DND-41 (cell line): Measurements from ENCODE around the gene AK8.

ENCODE experiments used
- ATAC-seq: fragments of 200-7000 bp; cut with Tn5 transposase; 3 replicates; pipeline ENCODE4 v1.9.1; 2021; ENCODE audit warnings: low read depth; ENCODE audit not compliant: insufficient read depth
- DNase-seq: peaks from one replicate; pipeline ENCODE4 v3.0.0-alpha.2; 2020
- H2AFZ ChIP-seq: 2 replicates; pipeline ENCODE4 v1.6.0; 2012; ENCODE audit warnings: low read depth, low read length
- H3K27ac ChIP-seq: 2 replicates; pipeline ENCODE4 v1.5.1; 2012; ENCODE audit warnings: low read length, inconsistent platforms
- H3K27me3 ChIP-seq: fragments of 200-600 bp; sonication (generic); 2 replicates; pipeline ENCODE4 v1.6.0; 2012; ENCODE audit warnings: low read length, mild to moderate bottlenecking, inconsistent platforms; ENCODE audit not compliant: insufficient read depth, poor library complexity
- H3K36me3 ChIP-seq: 2 replicates; pipeline ENCODE4 v1.5.1; 2012; ENCODE audit warnings: low read length, inconsistent platforms; ENCODE audit not compliant: insufficient read depth
- H3K4me1 ChIP-seq: 2 replicates; pipeline ENCODE4 v1.5.1; 2012; ENCODE audit warnings: mild to moderate bottlenecking, low read length; ENCODE audit not compliant: insufficient read depth
- H3K4me2 ChIP-seq: 2 replicates; pipeline ENCODE4 v1.6.0; 2012; ENCODE audit warnings: mild to moderate bottlenecking, moderate library complexity, low read length, inconsistent platforms; ENCODE audit not compliant: insufficient read depth
- H3K4me3 ChIP-seq, 2 experiments: fragments of 200-600 bp in 1 of 2; shearing (Covaris generic) in 1 of 2; 2 replicates each; pipeline ENCODE4 v1.5.1; 2012 to 2016; ENCODE audit warnings: inconsistent platforms in 2 of 2, low read length in 2 of 2, mild to moderate bottlenecking in 2 of 2, low read depth in 1 of 2, moderate library complexity in 1 of 2
- H3K79me2 ChIP-seq: 2 replicates; pipeline ENCODE4 v1.6.0; 2012; ENCODE audit warnings: low read length, inconsistent platforms; ENCODE audit not compliant: insufficient read depth
- H3K9ac ChIP-seq: 2 replicates; pipeline ENCODE4 v1.6.0; 2012; ENCODE audit warnings: low read depth, mild to moderate bottlenecking, inconsistent platforms, low read length, moderate library complexity
- H3K9me3 ChIP-seq: 2 replicates; pipeline ENCODE4 v1.5.1; 2012; ENCODE audit warnings: low read length, moderate library complexity, mild to moderate bottlenecking, inconsistent platforms; ENCODE audit not compliant: insufficient read depth, severe bottlenecking
- H4K20me1 ChIP-seq: 2 replicates; pipeline ENCODE4 v1.6.0; 2012; ENCODE audit warnings: low read length; ENCODE audit not compliant: insufficient read depth
- CTCF ChIP-seq: IDR thresholded peaks from 2 replicates; pipeline ENCODE4 v1.5.1; 2012; ENCODE audit warnings: borderline replicate concordance, low read length, moderate library complexity, mild to moderate bottlenecking; ENCODE audit not compliant: poor library complexity, severe bottlenecking; ENCODE audit errors: extremely low read depth
- EZH2 ChIP-seq: IDR thresholded peaks from 3 replicates; pipeline ENCODE4 v1.6.1; 2012; ENCODE audit warnings: borderline replicate concordance, low read depth, mild to moderate bottlenecking, moderate library complexity, low read length, inconsistent platforms; ENCODE audit not compliant: severe bottlenecking

AK8 gene

DNA sequence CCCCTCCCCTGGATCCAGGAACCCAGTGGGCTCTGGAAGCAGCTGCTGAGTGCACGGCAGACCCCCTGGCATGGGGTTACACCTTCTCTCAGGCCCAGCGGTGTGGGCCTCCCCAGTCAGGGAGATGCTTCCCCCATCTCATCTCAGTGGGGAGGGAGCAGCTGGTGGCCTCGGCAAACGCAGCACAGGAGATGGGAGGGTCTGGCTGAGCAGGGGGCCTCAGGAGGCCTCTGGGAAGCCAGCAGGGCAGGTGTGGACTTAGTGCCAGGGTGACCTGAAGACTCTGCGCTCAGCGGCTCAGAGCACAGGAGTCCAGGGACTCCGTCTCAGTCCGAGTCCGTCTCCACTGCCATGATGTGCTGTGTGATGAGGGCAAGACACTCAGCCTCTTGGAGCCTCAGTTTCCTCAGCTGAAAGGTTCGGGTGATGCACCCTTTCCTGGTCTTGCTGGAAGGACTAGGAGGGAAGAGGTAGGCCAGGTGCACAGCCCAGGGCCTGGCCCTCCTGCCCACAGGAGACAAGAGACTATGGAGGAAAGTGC lies 107.2 kb downstream of the AK8 start:
- H3K4me3 ChIP-seq: peak overlapping the region; percentile 57 to 79; a peak in 3 of 4 replicates
- peak overlapping the region; percentile 85 for H3K4me2 ChIP-seq
- no peaks in the 10 kb centered on the region for H3K27me3 ChIP-seq
- TF ChIP-seq CTCF (no peak), EZH2 (no peak)
- H3K9ac ChIP-seq: peak overlapping the region; percentile 64
- peak overlapping the region; percentile 98 for H2AFZ ChIP-seq
- peaks cover 3% of the 10 kb centered on the region for H3K9me3 ChIP-seq
- peak overlapping the region; percentile 81 for H3K27ac ChIP-seq
- DNase-seq: peak; percentile 12
- H3K4me1 ChIP-seq: peaks cover 23% of the 10 kb centered on the region
- no peaks in the 10 kb centered on the region for H3K79me2 ChIP-seq
- no peaks in the 10 kb centered on the region for H3K36me3 ChIP-seq
- H4K20me1 ChIP-seq: no peaks in the 10 kb centered on the region
- no peak for ATAC-seq

DNA sequence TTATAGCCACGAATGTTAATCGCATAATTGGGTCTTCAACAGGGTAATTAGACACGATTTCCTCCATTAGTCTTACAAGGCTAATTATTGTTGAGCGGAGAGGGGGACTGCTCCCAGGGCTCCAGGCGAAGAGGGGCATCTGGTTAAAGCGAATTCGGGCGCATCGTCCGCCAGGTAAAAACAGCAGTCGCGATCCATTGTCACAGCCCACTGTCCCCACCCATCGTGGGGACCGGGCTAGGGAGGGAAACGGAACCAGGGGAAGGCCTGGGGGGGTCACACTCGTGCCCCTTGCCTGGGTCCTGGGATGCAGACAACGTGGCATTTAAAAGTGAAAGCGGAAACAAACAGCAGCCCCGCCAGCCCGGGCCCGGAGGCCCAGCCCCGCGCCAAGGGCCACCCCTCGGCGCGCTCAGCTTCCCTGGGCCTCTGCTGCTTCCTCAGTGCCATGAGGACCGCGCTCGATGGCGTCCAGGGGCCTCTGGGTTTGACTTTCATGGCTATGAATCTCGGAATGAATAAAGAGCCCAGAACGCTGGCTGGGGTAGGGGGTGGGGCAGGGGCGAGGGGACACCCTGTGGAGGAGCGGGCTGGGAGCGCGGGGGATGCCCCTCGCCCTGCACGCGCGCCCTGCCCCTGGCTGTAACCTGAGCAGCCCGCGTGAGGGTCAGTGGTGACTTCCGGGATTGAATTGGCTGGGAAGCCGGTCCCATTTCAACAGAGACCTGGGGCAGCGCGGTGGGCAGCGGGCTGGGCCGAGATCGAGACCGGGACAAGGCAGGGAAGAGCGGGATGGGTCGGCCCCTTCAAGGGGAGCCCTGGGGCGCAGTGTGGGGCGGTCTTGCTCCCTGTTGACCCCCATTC lies 107.9 kb downstream of the AK8 start:
- Histone ChIP-seq H3K9me3 (peaks cover 3% of the 10 kb centered on the region), H3K79me2 (no peaks in the 10 kb centered on the region), H3K36me3 (no peaks in the 10 kb centered on the region), H3K27ac (peak overlapping the region; percentile 81), H2AFZ (peak overlapping the region; percentile 98), H3K4me3 (peak overlapping the region; percentile 57 to 79; a peak in 3 of 4 replicates), H3K4me2 (peak overlapping the region; percentile 85), H3K4me1 (peaks cover 23% of the 10 kb centered on the region), H4K20me1 (no peaks in the 10 kb centered on the region), H3K27me3 (no peaks in the 10 kb centered on the region), H3K9ac (peak overlapping the region; percentile 64)
- peak; percentile 83 for ATAC-seq
- TF ChIP-seq CTCF (no peak), EZH2 (no peak)
- peak; percentile 82 for DNase-seq

DNA sequence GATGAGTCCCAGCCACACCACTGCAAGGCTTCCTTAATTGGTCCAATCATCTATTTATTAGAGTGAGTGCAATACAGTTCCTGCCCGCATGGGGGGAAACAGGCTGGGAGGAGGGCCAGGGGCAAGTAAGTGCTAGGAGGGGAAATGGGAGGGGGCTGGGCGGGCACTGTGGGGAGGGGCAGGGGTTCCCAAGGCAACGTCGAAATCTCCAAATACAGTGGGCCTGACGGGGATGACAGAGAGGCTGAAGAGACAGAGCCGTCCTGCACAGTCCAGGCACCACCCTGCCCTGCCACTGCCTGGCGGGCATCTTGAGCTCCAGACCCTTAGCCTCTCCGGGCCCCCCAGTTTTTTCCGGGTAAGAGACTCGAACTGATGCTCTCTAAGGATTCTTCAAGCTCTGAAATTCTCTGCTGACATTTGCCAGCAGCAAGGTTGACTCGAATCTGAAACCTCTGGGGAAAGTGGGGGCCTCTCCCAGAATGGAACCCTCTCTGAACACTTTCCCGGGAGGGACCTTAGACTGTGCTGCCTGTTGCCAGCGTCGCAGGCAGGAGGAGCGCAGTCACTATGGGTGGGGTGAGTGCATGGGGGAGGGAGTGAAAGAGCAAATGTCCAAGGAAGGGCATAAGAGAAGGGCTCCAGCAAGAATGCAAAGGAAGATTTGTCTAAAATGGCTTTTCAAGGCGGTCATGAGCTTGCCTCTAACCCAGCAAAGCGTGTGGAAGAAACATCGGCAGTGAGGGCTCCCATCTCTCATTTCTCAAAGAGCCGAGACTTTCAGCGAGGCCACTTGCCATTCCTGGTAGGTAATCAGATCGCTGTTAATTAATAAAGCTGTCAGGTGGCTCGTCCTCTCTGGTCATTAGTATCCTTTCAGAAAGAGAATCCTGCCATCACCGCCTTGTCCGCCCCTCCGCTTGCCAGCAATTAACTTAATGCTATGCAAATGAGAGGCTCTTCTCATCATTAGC lies 108.9 kb downstream of the AK8 start:
- Histone ChIP-seq H3K27ac (peak overlapping the region; percentile 81), H3K9ac (peak overlapping the region; percentile 64), H3K4me3 (peak overlapping the region; percentile 57 to 79), H2AFZ (peak overlapping the region; percentile 98), H3K79me2 (no peaks in the 10 kb centered on the region), H3K4me1 (peaks cover 23% of the 10 kb centered on the region), H3K4me2 (peak overlapping the region; percentile 85), H3K36me3 (no peaks in the 10 kb centered on the region), H3K27me3 (no peaks in the 10 kb centered on the region), H3K9me3 (peaks cover 3% of the 10 kb centered on the region), H4K20me1 (no peaks in the 10 kb centered on the region)
- ATAC-seq (peak; percentile 76), DNase-seq (peak; percentile 84)
- peak; percentile 67 for TF ChIP-seq CTCF
- no peak for TF ChIP-seq EZH2
